Measurements from ENCODE around the gene NKX3-2. TPM values are rescaled to one million over a fixed set of nuclear protein-coding genes. Genes with fewer than 3 reads are reported as not detected.

The NKX3-2 gene
- polyA plus RNA-seq, 1 experiment, result 0.02 TPM

DNA sequence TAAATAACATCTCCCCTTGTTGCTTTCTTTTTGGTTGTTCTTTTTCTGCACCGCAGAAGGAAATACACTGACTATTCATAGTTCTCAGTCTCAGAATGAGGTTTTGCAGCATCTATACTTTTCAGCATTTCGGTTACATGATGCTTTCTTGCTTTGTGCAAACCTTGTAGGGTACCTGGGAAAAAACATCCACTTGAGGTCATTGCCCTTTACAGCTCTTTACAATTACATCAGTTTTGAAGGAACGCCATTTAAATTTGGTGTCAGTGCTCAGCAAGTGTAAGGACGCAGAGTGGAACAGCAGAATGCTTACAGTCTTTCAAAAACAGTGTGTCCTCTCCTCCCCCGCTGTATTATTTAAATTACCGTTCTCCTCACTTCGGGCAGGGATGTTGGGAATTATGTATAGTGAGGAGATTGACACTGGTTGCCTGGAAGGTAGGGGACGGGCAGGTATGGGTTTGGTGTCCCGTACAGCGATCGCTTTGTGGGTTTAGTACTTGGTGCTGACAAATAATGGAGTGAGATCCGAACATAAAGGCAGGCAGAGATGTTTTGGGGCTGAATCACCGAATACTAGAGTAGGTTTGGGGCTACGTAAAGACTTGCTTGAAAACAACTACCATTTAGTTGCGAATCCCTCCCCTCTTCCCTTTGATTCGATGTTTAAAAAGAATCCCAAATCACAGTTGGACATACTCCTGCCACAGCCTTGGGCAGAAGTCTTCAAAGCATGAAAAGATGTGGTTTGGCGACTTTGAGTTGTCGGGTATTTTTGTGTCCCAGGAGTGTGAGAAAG is 2.0 kb upstream of the NKX3-2 start:
- DNase-seq (ENCODE audit: low read depth), result no peak
- Histone ChIP-seq H3K27me3 (ENCODE audit: control insufficient read depth, insufficient read depth, low read length) (peaks cover 35% of the 10 kb centered on the region), H3K36me3 (ENCODE audit: control insufficient read depth, insufficient read depth, low read length) (no peaks in the 10 kb centered on the region), H3K4me3 (ENCODE audit: low read depth, low read length) (no peak overlapping the region)
- TF ChIP-seq, protein P1, sequence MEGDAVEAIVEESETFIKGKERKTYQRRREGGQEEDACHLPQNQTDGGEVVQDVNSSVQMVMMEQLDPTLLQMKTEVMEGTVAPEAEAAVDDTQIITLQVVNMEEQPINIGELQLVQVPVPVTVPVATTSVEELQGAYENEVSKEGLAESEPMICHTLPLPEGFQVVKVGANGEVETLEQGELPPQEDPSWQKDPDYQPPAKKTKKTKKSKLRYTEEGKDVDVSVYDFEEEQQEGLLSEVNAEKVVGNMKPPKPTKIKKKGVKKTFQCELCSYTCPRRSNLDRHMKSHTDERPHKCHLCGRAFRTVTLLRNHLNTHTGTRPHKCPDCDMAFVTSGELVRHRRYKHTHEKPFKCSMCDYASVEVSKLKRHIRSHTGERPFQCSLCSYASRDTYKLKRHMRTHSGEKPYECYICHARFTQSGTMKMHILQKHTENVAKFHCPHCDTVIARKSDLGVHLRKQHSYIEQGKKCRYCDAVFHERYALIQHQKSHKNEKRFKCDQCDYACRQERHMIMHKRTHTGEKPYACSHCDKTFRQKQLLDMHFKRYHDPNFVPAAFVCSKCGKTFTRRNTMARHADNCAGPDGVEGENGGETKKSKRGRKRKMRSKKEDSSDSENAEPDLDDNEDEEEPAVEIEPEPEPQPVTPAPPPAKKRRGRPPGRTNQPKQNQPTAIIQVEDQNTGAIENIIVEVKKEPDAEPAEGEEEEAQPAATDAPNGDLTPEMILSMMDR (IDR thresholded peaks at IDR 0.05; ENCODE audit: insufficient read depth, low read depth, low read length), result no peak
- ChIA-PET POLR2A (no interaction called here), CTCF (interaction anchor here (0.6 to 5.3 kb wide), 2 partner anchors 694 to 817 kb away, joined by 4 to 33 read pairs; no protein-coding TSS in a partner anchor)

DNA sequence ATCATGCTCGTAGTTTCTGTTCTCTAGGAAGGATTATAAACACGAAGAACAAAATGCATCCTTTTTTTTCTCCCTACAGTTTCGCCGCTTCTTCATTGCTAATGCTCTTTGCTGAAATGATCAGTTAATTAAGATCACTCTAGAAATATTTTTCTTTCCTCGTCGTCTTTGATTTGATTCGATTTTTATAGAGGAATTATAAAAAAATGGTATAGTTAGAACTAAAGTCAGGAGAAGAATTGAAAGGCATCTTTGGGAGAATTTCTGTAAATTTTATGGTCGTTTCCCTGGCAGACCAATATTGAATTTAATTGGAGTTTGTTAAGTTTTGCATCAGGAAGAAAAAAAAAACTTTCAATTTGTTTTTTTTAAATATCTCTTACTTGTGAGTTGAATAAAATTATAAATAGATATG is 1.1 kb upstream of the NKX3-2 start:
- TF ChIP-seq, protein P1 (IDR thresholded peaks at IDR 0.05; ENCODE audit: insufficient read depth, low read depth, low read length), result no peak
- Histone ChIP-seq H3K4me3 (ENCODE audit: low read depth, low read length) (no peak overlapping the region), H3K27me3 (ENCODE audit: control insufficient read depth, insufficient read depth, low read length) (peaks cover 42% of the 10 kb centered on the region), H3K36me3 (ENCODE audit: control insufficient read depth, insufficient read depth, low read length) (no peaks in the 10 kb centered on the region)
- DNase-seq (ENCODE audit: low read depth), result no peak
- POLR2A ChIA-PET, result no interaction called here
- CTCF ChIA-PET, result no interaction called here

DNA sequence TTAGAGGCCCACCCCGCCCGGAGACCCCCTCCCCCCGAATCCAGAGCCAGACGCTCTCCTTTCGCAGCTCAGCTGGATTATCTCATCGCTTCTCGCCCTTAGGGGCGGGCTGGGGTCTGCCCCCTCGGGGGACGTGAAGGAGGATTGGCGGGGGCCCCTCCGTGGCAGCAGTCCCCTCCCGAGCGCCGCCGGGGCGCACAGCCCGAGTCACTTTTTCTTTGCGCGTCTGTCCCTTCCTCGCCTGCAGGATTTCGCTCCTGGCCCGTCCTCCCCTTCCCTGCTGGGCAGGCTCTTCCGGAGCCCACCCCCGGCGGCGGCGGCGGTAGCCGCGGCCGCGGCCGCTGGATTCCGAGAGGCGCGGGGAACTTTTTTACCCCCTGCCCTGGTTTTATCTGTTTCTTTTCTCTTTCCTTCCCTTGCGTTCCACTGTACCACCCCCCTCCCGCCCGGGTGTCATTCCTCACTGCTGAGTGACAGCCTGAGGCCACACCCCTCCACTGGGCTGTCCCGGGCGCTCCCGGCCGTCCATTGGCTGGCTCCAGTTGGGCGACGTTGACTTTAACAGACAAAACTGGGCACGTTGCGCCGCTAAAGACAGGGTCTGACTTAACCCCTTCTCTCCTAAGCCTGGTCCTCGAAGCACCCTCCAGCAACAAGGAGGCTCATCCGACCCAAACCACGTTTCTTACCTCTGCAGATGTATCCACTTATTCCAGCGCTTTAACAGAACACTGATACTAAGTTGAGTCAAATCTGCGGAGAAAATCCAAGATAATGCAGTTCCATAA is 492 bp upstream of the NKX3-2 start:
- DNase-seq (ENCODE audit: low read depth), result no peak
- peaks cover 48% of the 10 kb centered on the region for H3K27me3 ChIP-seq (ENCODE audit: control insufficient read depth, insufficient read depth, low read length)
- CTCF ChIA-PET, result interaction anchor here (3.1 kb wide), 1 partner anchor 692 kb away, joined by 13 read pairs; no protein-coding TSS in a partner anchor
- H3K36me3 ChIP-seq (ENCODE audit: control insufficient read depth, insufficient read depth, low read length), result no peaks in the 10 kb centered on the region
- POLR2A ChIA-PET, result no interaction called here
- TF ChIP-seq, protein P1 (IDR thresholded peaks at IDR 0.05; ENCODE audit: insufficient read depth, low read depth, low read length), result no peak
- H3K4me3 ChIP-seq (ENCODE audit: low read depth, low read length), result peak overlapping the region; percentile 48

DNA sequence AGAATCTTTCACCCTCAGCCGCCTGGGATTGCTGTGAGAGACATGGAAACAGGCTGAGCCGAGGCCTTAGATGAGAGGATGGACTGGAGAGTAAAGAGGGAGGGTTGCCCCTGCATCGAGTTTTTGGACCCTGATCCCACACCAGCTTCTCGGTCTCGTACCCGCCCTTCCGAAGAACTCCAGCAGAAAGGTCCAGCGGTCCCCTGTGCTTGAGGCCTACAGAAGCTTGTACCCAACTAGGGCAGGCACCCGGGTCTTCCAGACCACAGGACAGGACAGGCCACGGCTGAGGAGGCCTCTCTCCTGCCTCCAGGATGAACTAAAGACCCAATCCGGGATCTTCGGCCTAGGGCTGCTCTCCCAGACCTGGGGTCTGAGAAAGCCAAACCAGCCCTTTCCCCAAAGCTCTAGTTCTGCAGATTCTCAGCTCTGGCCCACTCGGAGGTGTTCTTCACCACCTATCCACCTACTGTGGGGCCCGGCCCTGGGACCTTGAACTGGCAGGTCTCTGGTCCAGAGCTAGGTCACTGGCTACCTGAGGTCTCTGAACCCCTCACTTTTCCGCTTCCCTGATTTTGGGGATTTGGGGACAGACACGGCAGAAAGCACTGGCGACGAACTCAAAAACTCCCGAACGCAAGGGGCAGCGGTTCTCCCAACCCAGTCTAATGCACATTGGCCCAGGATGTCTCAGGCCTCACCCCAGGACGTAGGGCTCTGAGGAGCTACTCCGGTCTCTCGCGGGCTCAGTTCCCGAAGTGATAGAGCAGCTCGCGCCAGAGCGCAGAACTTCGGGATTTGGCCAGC is 1.1 kb downstream of the NKX3-2 start:
- ChIA-PET CTCF (interaction anchor here (0.9 to 3.1 kb wide), 6 partner anchors 10 to 814 kb away, joined by 3 to 13 read pairs (median 4); no protein-coding TSS in a partner anchor), POLR2A (no interaction called here)
- DNase-seq (ENCODE audit: low read depth), result no peak
- Histone ChIP-seq H3K36me3 (ENCODE audit: control insufficient read depth, insufficient read depth, low read length) (no peaks in the 10 kb centered on the region), H3K4me3 (ENCODE audit: low read depth, low read length) (no peak overlapping the region), H3K27me3 (ENCODE audit: control insufficient read depth, insufficient read depth, low read length) (peaks cover 58% of the 10 kb centered on the region)
- TF ChIP-seq, protein P1 (IDR thresholded peaks at IDR 0.05; ENCODE audit: insufficient read depth, low read depth, low read length), result no peak

All from BJ (cell line).